Globus pallidus (tissue), 1 donor: Measurements from ENCODE around the gene PUS1.
"Not testable (repeated sequence)": the region's sequence is repeated elsewhere in the genome, so short reads cannot be mapped to it uniquely, and the experiment has no call there.

Experiments
- DNase-seq: peaks from one replicate; pipeline ENCODE4 v3.0.0-alpha.2; 2015; ENCODE audit warnings: low spot score

PUS1 gene

GRCh38 chr12:131960590-131961325 is 31.7 kb downstream of the PUS1 start:
- DNase-seq = not testable (repeated sequence)

DNA sequence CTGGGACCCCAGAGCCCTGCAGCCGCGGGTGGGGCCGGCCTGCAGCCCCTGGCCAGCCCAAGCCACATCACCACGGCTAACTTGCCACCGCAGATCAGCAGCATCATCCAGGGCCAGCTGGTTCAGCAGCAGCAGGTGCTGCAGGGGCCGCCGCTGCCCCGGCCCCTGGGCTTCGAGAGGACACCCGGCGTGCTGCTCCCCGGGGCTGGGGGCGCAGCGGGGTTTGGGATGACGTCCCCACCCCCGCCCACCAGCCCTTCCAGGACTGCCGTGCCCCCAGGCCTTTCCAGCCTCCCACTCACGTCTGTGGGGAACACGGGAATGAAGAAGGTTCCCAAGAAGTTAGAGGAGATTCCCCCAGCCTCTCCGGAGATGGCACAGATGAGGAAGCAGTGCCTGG is 32.3 kb downstream of the PUS1 start:
- not testable (repeated sequence) for DNase-seq

GRCh38 chr12:131962069-131962468 is 33.0 kb downstream of the PUS1 start:
- DNase-seq = no peak

DNA sequence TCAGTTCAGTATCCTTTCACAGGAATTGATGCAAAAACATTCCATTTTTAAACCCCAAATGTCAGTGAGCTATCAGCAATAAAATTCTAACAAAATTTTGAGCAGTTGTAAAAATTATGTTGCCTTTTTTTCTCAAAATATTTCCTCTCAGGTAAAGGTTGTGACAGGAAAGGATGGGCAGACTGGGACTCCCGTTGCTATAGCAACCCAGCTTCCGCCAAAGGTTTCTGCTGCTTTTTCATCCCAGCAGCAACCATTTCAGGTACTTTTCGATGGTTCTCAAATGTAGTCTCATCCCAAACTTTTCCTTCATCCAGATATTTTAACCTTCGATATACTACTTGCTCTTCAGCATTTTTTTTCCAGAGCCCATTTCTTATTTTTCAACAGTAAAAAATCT is 34.3 kb downstream of the PUS1 start:
- DNase-seq = no peak

GRCh38 chr12:131965073-131965472 is 36.0 kb downstream of the PUS1 start:
- no peak for DNase-seq

DNA sequence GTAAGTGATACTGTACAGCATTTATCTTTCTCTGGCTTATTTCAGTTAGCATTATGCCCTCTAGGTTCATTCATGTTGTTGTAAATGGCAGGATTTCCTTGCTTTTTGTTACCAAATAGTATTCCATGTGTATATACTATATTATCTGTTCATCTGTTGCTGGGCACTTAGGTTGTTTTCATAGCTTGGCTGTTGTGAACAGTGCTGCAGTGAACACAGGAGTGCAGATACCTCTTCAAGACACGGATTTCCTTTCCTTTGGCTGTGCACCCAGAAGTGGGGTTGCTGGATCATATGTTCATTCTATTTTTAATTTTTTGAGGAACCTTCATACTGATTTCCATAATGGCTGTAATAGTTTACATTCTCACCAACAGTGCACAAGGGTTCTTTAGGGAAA is 42.1 kb downstream of the PUS1 start:
- no peak for DNase-seq

DNA sequence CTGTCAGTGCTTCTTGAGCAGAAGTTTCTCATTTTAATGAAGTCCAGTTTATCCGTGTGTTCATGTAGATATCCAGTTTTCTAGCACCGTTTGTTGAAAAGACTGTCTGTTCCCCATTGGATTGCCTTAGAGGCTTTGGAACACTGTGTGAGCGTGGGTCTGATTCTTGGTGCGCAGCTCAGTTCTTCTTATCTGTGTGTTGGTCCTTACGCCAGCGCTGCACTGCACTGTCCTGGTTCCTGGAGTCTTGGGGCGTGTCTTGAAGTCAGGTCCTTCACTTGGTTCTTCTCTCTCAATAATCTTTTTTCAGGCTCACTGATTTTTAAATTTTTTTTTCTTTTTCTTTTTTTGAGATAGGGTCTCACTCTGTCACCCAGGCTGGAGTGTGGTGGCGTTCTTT is 46.2 kb downstream of the PUS1 start:
- no peak for DNase-seq

- no peak for DNase-seq
Observed at GRCh38 chr12:131979606-131980005, 50.5 kb downstream of the PUS1 start.

DNA sequence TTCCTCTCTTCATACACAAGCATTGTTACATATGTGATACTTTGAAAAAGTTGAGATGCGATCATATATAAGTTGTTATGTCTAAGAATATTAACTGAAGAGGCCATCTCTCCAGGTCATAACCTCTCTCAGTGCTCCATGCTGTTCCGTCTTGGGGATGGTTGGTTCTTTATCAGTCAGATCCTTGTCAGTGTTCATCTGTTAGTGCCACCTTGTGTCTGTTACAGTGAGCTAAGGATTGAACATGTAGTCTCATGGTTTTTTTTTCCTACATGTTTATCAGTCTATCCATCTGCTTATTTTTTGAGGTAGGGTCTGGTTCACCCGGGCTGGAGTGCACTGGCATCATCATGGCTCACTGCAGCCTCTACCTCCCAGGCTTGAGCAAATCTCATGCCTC is 51.2 kb downstream of the PUS1 start:
- no peak for DNase-seq

DNA sequence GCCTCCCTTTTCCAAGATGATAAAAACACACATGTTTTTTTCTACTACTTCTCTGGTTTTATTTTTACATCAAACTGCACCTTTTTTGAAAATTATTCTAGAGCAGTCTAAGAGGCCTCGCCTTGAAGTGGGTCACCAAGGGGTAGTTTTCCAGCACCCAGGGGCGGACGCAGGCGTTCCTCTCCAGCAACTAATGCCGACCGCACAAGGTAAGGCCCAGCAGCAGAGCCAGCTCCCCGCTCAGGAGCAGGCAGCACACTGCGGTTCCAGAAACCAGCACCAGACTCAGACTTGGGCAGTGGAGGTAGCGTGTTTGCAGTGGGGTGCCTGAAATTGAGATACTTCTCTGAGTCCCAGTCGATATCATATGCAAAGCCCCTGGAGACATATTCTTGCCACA is 52.3 kb downstream of the PUS1 start:
- no peak for DNase-seq

- DNase-seq = no peak
Observed at GRCh38 chr12:131982041-131982440, 53.0 kb downstream of the PUS1 start.

GRCh38 chr12:131983026-131983425 is 54.0 kb downstream of the PUS1 start:
- no peak for DNase-seq

DNA sequence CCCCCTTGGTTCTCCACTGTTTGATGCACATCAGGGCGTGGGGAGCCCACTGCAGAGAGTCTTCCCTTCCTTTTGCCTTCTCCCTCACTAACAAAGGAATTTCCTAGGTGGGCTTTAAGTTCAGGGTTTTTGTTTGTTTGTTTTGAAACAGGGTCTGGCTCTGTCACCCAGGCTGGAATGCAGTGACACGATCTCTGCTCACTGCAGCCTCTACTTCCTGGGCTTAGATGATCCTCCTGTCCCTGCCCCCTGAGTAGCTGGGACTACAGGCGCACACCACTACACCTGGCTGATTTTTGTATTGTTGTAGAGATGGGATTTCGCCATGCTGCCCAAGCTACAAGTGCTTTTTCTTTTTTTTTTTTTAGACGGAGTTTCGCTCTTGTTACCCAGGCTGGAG is 54.5 kb downstream of the PUS1 start:
- DNase-seq = no peak

DNA sequence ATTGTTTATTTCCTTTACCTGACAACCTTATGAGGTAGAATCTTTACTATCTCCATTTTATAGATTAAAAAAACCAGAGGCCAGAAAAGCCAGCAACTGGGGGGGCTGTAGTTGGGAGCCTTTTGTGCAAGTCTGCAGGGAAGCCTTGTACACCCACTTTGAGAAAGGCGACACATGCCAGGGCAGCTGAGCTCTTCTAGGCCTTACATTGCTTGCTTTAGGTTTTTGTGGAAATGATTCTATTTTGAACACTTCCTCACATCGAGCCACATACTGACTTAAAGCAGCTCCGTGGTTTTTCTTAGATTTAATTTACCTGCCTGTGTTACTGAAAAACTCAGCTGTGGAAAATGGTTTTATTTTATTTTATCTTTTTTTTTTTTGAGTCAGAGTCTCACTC is 55.3 kb downstream of the PUS1 start:
- DNase-seq = no peak

DNA sequence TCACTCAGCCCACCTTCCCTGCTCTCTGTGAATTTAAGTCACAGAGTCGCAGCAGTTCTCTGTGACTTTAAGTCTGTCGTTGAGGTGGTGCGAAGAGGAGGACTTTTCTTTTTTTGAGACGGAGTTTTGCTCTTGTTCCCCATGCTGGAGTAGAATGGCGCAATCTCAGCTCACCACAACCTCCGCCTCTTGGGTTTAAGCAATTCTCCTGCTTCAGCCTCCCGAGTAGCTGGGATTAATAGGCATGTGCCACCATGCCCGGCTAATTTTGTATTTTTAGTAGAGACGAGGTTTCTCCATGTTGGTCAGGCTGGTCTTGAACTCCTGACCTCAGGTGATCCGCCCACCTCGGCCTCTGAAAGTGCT is 56.4 kb downstream of the PUS1 start:
- peak; percentile 4 for DNase-seq

DNA sequence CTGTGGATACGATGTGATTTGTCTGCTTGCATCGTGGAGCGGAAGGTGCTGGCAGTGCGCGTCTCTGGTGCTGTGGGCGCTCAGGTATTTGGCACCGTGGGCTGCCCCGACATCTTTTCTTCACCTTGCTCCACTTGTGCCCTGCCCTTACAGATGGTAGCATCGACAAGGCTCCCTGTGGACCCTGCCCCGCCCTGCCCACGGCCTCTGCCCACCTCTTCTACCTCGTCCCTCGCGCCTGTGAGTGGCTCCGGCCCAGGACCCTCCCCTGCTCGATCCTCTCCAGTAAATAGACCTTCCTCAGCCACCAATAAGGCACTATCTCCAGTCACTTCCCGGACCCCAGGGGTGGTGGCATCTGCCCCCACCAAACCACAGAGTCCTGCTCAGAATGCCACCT is 57.3 kb downstream of the PUS1 start:
- no peak for DNase-seq

GRCh38 chr12:131986910-131987309 is 57.8 kb downstream of the PUS1 start:
- no peak for DNase-seq

DNA sequence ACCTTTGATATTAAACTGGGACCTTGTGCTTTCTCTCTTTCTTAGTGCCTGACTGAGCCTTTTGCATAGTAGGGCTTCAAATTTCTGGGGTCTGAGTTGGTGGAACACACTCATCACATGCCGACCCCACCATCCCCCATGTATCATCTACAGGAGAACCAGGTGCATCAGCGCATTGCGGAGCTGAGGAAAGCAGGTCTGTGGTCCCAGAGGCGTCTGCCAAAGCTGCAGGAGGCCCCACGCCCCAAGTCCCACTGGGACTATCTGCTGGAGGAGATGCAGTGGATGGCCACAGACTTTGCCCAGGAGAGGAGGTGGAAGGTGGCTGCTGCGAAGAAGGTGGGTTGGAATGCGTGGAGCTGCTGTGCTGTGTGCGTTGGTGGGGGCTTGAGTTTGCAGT is 58.5 kb downstream of the PUS1 start:
- DNase-seq = no peak

- DNase-seq = peak; percentile 17
Observed at GRCh38 chr12:131988054-131988796, 59.1 kb downstream of the PUS1 start.

DNA sequence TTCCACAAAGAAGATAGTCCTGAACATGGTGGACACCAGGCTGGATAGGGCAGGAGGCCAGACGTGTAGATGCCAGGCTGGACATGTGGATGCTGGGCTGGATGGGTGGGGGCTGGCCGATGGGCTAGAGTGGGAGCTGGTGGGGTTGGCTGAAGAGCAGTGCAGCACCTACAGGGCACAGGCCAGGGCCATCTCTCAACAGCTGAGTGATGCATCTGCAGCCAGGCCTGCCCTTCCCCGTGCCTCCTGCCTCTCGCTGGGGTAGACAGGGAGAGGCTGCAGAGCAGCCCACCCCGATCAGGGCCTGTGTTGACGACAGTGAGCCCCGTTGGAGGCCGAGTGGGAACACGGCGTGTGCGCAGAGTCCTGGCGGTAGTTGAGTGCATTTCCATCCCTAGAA is 59.9 kb downstream of the PUS1 start:
- DNase-seq = no peak

GRCh38 chr12:131990066-131990979 is 61.2 kb downstream of the PUS1 start:
- DNase-seq = no peak

DNA sequence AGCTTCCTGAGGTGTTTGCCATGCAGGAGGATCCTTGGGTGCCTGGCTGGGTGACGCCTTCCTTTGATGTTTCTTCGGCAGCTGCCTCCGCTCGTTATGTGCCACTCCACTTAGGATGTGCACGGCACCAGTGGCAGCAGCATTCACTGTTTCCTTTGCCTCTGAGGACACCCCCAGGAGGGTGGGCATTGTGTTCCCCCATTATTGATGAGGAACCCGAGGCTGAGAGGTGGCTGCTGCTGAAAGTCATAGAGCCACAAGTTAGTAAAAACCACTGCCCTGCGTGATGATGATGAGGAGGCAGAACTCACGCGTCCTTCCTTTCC is 61.9 kb downstream of the PUS1 start:
- DNase-seq = no peak
